HG03060 (cell line): Measurements from ENCODE around the gene GNB2.

Experiments
- ATAC-seq: cut with Tn5 transposase; IDR thresholded peaks from one replicate; pipeline ENCODE4 v1.9.1; 2021; ENCODE audit warnings: low read depth, moderate number of reproducible peaks; ENCODE audit not compliant: unreplicated experiment

Gene GNB2

GRCh38 chr7:100673302-100673941 is at the start of gene GNB2:
Gene GNB2, plus strand, starts transcription at chr7:100673740. Its CDS starts 2,526 bp downstream, at chr7:100676266.
- peak; percentile 59 for ATAC-seq

- ATAC-seq: no peak
Observed at GRCh38 chr7:100623951-100624824, 49.4 kb upstream of the GNB2 start.

- ATAC-seq: no peak
Observed at GRCh38 chr7:100626055-100626454, 47.5 kb upstream of the GNB2 start.

GRCh38 chr7:100626530-100627237 is 46.9 kb upstream of the GNB2 start:
- ATAC-seq: no peak

- ATAC-seq: no peak
Observed at GRCh38 chr7:100627238-100627549, 46.3 kb upstream of the GNB2 start.

GRCh38 chr7:100629117-100629716 is 44.3 kb upstream of the GNB2 start:
- no peak for ATAC-seq

GRCh38 chr7:100630066-100630465 is 43.5 kb upstream of the GNB2 start:
- ATAC-seq: no peak

- no peak for ATAC-seq
Observed at GRCh38 chr7:100632951-100633717, 40.4 kb upstream of the GNB2 start.

GRCh38 chr7:100639995-100640516 is 33.5 kb upstream of the GNB2 start:
- ATAC-seq: no peak

- ATAC-seq: no peak
Observed at GRCh38 chr7:100640517-100641440, 32.8 kb upstream of the GNB2 start.

- ATAC-seq: no peak
Observed at GRCh38 chr7:100641463-100641859, 32.1 kb upstream of the GNB2 start, which contains the start of gene TFR2. Gene TFR2, minus strand, starts transcription at chr7:100641552. Its CDS starts 43 bp downstream, at chr7:100641509.

GRCh38 chr7:100641860-100642533 is 31.5 kb upstream of the GNB2 start:
- ATAC-seq: no peak

GRCh38 chr7:100642534-100642907 is 31.0 kb upstream of the GNB2 start:
- no peak for ATAC-seq

- ATAC-seq: no peak
Observed at GRCh38 chr7:100649826-100650565, 23.5 kb upstream of the GNB2 start.

GRCh38 chr7:100654908-100655831 is 18.4 kb upstream of the GNB2 start:
- ATAC-seq: no peak

- ATAC-seq: no peak
Observed at GRCh38 chr7:100655908-100656674, 17.4 kb upstream of the GNB2 start, which contains the start of gene ACTL6B. Gene ACTL6B, minus strand, starts transcription at chr7:100656448. Its CDS starts 94 bp downstream, at chr7:100656354.
